Ishikawa (cell line): ENCODE measurements around the gene PDHA2.

ENCODE experiments used
- CEBPB ChIP-seq: IDR thresholded peaks from 2 replicates; pipeline ENCODE4 v1.6.1; 2012
- CREB1 ChIP-seq: IDR thresholded peaks from 2 replicates; pipeline ENCODE4 v1.6.1; 2012; ENCODE audit warnings: low read depth
- EP300 ChIP-seq: IDR thresholded peaks from 2 replicates; pipeline ENCODE4 v1.6.1; 2012; ENCODE audit warnings: borderline replicate concordance
- FOXM1 ChIP-seq: IDR thresholded peaks from 2 replicates; pipeline ENCODE4 v1.6.1; 2012; ENCODE audit warnings: low read depth, borderline replicate concordance
- RAD21 ChIP-seq: IDR thresholded peaks from 2 replicates; pipeline ENCODE4 v1.6.1; 2012; ENCODE audit warnings: low read depth
- TAF1 ChIP-seq: IDR thresholded peaks from 2 replicates; pipeline ENCODE4 v1.6.1; 2012; ENCODE audit warnings: low read depth, mild to moderate bottlenecking
- TCF12 ChIP-seq: IDR thresholded peaks from 2 replicates; pipeline ENCODE4 v1.6.1; 2012; ENCODE audit warnings: low read depth
- YY1 ChIP-seq: IDR thresholded peaks from 2 replicates; pipeline ENCODE4 v1.6.1; 2012; ENCODE audit warnings: low read depth
- ZBTB7A ChIP-seq: IDR thresholded peaks from 2 replicates; pipeline ENCODE4 v1.6.1; 2012; ENCODE audit warnings: low read depth
- TF ChIP-seq, protein P1 (sequence below): IDR thresholded peaks from 2 replicates; pipeline ENCODE4 v1.6.1; 2012
- TF ChIP-seq, protein P2 (sequence below): IDR thresholded peaks from 2 replicates; pipeline ENCODE4 v1.6.1; 2012; ENCODE audit warnings: low read depth, mild to moderate bottlenecking
- TF ChIP-seq, protein P3 (sequence below): IDR thresholded peaks from 2 replicates; pipeline ENCODE4 v1.6.1; 2012

DNA sequence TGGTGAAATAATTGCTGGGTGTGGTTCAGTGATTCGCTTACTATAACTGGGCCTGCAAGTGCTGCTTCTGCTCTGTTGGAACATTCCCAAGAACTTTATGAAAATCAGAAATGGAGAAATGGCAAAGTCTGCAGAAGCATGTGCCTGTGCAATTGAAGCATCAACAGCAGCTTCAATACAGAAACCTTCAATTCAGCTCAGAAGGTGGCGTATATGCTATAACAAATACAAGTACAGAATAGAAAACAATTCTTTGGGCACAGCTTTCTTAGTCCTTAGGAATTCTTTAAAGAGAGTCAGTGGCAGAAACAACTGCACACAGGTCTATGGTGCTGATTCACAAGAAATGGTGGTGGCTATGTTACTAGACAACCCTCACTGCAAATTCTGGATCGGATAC, 18.0 kb upstream of the PDHA2 start:
- TF ChIP-seq EP300: no peak
- TF ChIP-seq, protein P1, sequence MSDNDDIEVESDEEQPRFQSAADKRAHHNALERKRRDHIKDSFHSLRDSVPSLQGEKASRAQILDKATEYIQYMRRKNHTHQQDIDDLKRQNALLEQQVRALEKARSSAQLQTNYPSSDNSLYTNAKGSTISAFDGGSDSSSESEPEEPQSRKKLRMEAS: no peak
- no peak for TF ChIP-seq YY1
- TF ChIP-seq, protein P2, sequence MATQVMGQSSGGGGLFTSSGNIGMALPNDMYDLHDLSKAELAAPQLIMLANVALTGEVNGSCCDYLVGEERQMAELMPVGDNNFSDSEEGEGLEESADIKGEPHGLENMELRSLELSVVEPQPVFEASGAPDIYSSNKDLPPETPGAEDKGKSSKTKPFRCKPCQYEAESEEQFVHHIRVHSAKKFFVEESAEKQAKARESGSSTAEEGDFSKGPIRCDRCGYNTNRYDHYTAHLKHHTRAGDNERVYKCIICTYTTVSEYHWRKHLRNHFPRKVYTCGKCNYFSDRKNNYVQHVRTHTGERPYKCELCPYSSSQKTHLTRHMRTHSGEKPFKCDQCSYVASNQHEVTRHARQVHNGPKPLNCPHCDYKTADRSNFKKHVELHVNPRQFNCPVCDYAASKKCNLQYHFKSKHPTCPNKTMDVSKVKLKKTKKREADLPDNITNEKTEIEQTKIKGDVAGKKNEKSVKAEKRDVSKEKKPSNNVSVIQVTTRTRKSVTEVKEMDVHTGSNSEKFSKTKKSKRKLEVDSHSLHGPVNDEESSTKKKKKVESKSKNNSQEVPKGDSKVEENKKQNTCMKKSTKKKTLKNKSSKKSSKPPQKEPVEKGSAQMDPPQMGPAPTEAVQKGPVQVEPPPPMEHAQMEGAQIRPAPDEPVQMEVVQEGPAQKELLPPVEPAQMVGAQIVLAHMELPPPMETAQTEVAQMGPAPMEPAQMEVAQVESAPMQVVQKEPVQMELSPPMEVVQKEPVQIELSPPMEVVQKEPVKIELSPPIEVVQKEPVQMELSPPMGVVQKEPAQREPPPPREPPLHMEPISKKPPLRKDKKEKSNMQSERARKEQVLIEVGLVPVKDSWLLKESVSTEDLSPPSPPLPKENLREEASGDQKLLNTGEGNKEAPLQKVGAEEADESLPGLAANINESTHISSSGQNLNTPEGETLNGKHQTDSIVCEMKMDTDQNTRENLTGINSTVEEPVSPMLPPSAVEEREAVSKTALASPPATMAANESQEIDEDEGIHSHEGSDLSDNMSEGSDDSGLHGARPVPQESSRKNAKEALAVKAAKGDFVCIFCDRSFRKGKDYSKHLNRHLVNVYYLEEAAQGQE: no peak
- no peak for TF ChIP-seq CEBPB
- no peak for TF ChIP-seq CREB1
- no peak for TF ChIP-seq RAD21
- TF ChIP-seq, protein P3, sequence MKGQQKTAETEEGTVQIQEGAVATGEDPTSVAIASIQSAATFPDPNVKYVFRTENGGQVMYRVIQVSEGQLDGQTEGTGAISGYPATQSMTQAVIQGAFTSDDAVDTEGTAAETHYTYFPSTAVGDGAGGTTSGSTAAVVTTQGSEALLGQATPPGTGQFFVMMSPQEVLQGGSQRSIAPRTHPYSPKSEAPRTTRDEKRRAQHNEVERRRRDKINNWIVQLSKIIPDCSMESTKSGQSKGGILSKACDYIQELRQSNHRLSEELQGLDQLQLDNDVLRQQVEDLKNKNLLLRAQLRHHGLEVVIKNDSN: no peak
- TF ChIP-seq TCF12: no peak
- no peak for TF ChIP-seq ZBTB7A
- no peak for TF ChIP-seq FOXM1
- no peak for TF ChIP-seq TAF1
